Ovary (tissue), 3 donors: ENCODE results near the gene DDX6.

Experiments used
- CTCF ChIP-seq, 3 donors: fragments of 450-650 bp in 2 of 3; fragments of 200-600 bp in 1 of 3; IDR thresholded peaks; one replicate each; pipeline versions ENCODE4 v1.5.1 to v1.8.0; 2016 to 2022; ENCODE audit warnings: antibody characterized with exemption in 3 of 3, mild to moderate bottlenecking in 1 of 3
- EP300 ChIP-seq: sonication (generic); formaldehyde crosslinking; IDR thresholded peaks from one replicate; pipeline ENCODE4 v1.6.1; 2017; ENCODE audit warnings: antibody characterized with exemption
- POLR2A ChIP-seq: fragments of 450-650 bp; IDR thresholded peaks from one replicate; pipeline ENCODE4 v1.6.1; 2017; ENCODE audit warnings: antibody characterized with exemption, mild to moderate bottlenecking, moderate library complexity
- donor health status: DM: no; HTN: no; CAD: no.

- TF ChIP-seq CTCF (IDR thresholded peaks at IDR 0.05) (no peak), POLR2A (no peak), EP300 (no peak)
These were observed 82.7 kb downstream of the DDX6 start for GRCh38 chr11:118708296-118708695.
